GM23338 (cell line): Measurements from ENCODE around the gene PVRIG.
"Not testable (repeated sequence)": the region's sequence is repeated elsewhere in the genome, so short reads cannot be mapped to it uniquely, and the experiment has no call there.

Experiments used
- CREB1 ChIP-seq: fragments of 250-450 bp; sonication (Bioruptor Pico); IDR thresholded peaks from 2 replicates; pipeline ENCODE4 v1.5.0; 2020; ENCODE audit warnings: low read depth, mild to moderate bottlenecking, moderate library complexity
- CTCF ChIP-seq, 2 experiments: fragments of 200-600 bp in 1 of 2; sonication (generic) in 1 of 2; conservative IDR thresholded peaks; 2 replicates each; pipeline versions ENCODE4 v1.5.1 to v1.6.1; 2016 to 2017; ENCODE audit warnings: antibody characterized with exemption in 2 of 2, low read depth in 2 of 2, mild to moderate bottlenecking in 2 of 2, moderate library complexity in 1 of 2
- EZH2 ChIP-seq: fragments of 200-600 bp; sonication (generic); IDR thresholded peaks from one replicate; pipeline ENCODE4 v1.8.0; 2017; ENCODE audit warnings: antibody characterized with exemption, mild to moderate bottlenecking, low read depth; ENCODE audit not compliant: unreplicated experiment
- EZH2phosphoT487 ChIP-seq: fragments of 200-600 bp; sonication (generic); IDR thresholded peaks from one replicate; pipeline ENCODE4 v1.8.1; 2018; ENCODE audit warnings: antibody characterized with exemption; ENCODE audit not compliant: unreplicated experiment
- JUNB ChIP-seq: IDR thresholded peaks from one replicate; pipeline ENCODE4 v1.6.1; 2016; ENCODE audit warnings: antibody characterized with exemption; ENCODE audit not compliant: unreplicated experiment
- POLR2AphosphoS5 ChIP-seq: IDR thresholded peaks from 2 replicates; pipeline ENCODE4 v1.6.1; 2016; ENCODE audit warnings: antibody characterized with exemption, low read depth
- REST ChIP-seq: IDR thresholded peaks from one replicate; pipeline ENCODE4 v1.6.1; 2018; ENCODE audit warnings: antibody characterized with exemption; ENCODE audit not compliant: unreplicated experiment
- STAT1 ChIP-seq: IDR thresholded peaks from one replicate; pipeline ENCODE4 v1.6.1; 2016; ENCODE audit warnings: antibody characterized with exemption; ENCODE audit not compliant: unreplicated experiment

- not testable (repeated sequence) for TF ChIP-seq CREB1; CTCF (conservative IDR thresholded peaks at IDR 0.05; ENCODE audit: low read depth in 2 of 2); POLR2AphosphoS5; REST; EZH2phosphoT487; EZH2; JUNB; STAT1
Measured at GRCh38 chr7:100234660-100235317, 15.0 kb downstream of the PVRIG start.
